ENCODE measurements around the gene WDFY4.

WDFY4 gene

GRCh38 chr10:48932831-48933664, 248.4 kb downstream of the WDFY4 start:
- no peak overlapping the region for H3K4me3 ChIP-seq (ENCODE audit: low read depth, low read length)
- H3K27ac ChIP-seq (ENCODE audit: low read depth, low read length) = no peak overlapping the region
- peaks cover 43% of the 10 kb centered on the region for H3K27me3 ChIP-seq (ENCODE audit: insufficient read depth, low read length)
- H3K79me2 ChIP-seq (ENCODE audit: control insufficient read depth, insufficient read depth, low read length, unreplicated experiment) = no peaks in the 10 kb centered on the region
- H3K4me1 ChIP-seq (ENCODE audit: control insufficient read depth, insufficient read depth, low read length, unreplicated experiment) = no peaks in the 10 kb centered on the region
- no peak overlapping the region for H2AFZ ChIP-seq (ENCODE audit: low read length, unreplicated experiment)
- H3K36me3 ChIP-seq (ENCODE audit: insufficient read depth, low read length) = no peaks in the 10 kb centered on the region

GRCh38 chr10:48934672-48935501, 250.2 kb downstream of the WDFY4 start:
- H2AFZ ChIP-seq (ENCODE audit: low read length, unreplicated experiment) = no peak overlapping the region
- H3K27me3 ChIP-seq (ENCODE audit: insufficient read depth, low read length) = peaks cover 49% of the 10 kb centered on the region
- no peak overlapping the region for H3K27ac ChIP-seq (ENCODE audit: low read depth, low read length)
- H3K4me1 ChIP-seq (ENCODE audit: control insufficient read depth, insufficient read depth, low read length, unreplicated experiment) = no peaks in the 10 kb centered on the region
- no peaks in the 10 kb centered on the region for H3K79me2 ChIP-seq (ENCODE audit: control insufficient read depth, insufficient read depth, low read length, unreplicated experiment)
- no peak overlapping the region for H3K4me3 ChIP-seq (ENCODE audit: low read depth, low read length)
- H3K36me3 ChIP-seq (ENCODE audit: insufficient read depth, low read length) = no peaks in the 10 kb centered on the region

GRCh38 chr10:48935577-48935976, 250.9 kb downstream of the WDFY4 start:
- Histone ChIP-seq H3K36me3 (ENCODE audit: insufficient read depth, low read length) (no peaks in the 10 kb centered on the region), H3K4me1 (ENCODE audit: control insufficient read depth, insufficient read depth, low read length, unreplicated experiment) (no peaks in the 10 kb centered on the region), H3K27me3 (ENCODE audit: insufficient read depth, low read length) (peaks cover 51% of the 10 kb centered on the region), H3K79me2 (ENCODE audit: control insufficient read depth, insufficient read depth, low read length, unreplicated experiment) (no peaks in the 10 kb centered on the region), H3K4me3 (ENCODE audit: low read depth, low read length) (no peak overlapping the region), H3K27ac (ENCODE audit: low read depth, low read length) (no peak overlapping the region), H2AFZ (ENCODE audit: low read length, unreplicated experiment) (no peak overlapping the region)

GRCh38 chr10:48937796-48938195, 253.1 kb downstream of the WDFY4 start:
- no peaks in the 10 kb centered on the region for H3K4me1 ChIP-seq (ENCODE audit: control insufficient read depth, insufficient read depth, low read length, unreplicated experiment)
- H3K27me3 ChIP-seq (ENCODE audit: insufficient read depth, low read length) = peaks cover 65% of the 10 kb centered on the region
- no peak overlapping the region for H3K27ac ChIP-seq (ENCODE audit: low read depth, low read length)
- H3K36me3 ChIP-seq (ENCODE audit: insufficient read depth, low read length) = no peaks in the 10 kb centered on the region
- no peak overlapping the region for H2AFZ ChIP-seq (ENCODE audit: low read length, unreplicated experiment)
- H3K4me3 ChIP-seq (ENCODE audit: low read depth, low read length) = no peak overlapping the region
- no peaks in the 10 kb centered on the region for H3K79me2 ChIP-seq (ENCODE audit: control insufficient read depth, insufficient read depth, low read length, unreplicated experiment)

GRCh38 chr10:48938281-48938680, 253.6 kb downstream of the WDFY4 start:
- H3K4me3 ChIP-seq (ENCODE audit: low read depth, low read length) = no peak overlapping the region
- H3K4me1 ChIP-seq (ENCODE audit: control insufficient read depth, insufficient read depth, low read length, unreplicated experiment) = no peaks in the 10 kb centered on the region
- no peak overlapping the region for H2AFZ ChIP-seq (ENCODE audit: low read length, unreplicated experiment)
- no peaks in the 10 kb centered on the region for H3K36me3 ChIP-seq (ENCODE audit: insufficient read depth, low read length)
- peaks cover 67% of the 10 kb centered on the region for H3K27me3 ChIP-seq (ENCODE audit: insufficient read depth, low read length)
- no peaks in the 10 kb centered on the region for H3K79me2 ChIP-seq (ENCODE audit: control insufficient read depth, insufficient read depth, low read length, unreplicated experiment)
- no peak overlapping the region for H3K27ac ChIP-seq (ENCODE audit: low read depth, low read length)

GRCh38 chr10:48938990-48939536, 254.4 kb downstream of the WDFY4 start:
- H2AFZ ChIP-seq (ENCODE audit: low read length, unreplicated experiment) = no peak overlapping the region
- no peaks in the 10 kb centered on the region for H3K36me3 ChIP-seq (ENCODE audit: insufficient read depth, low read length)
- H3K4me3 ChIP-seq (ENCODE audit: low read depth, low read length) = no peak overlapping the region
- H3K27me3 ChIP-seq (ENCODE audit: insufficient read depth, low read length) = peaks cover 62% of the 10 kb centered on the region
- H3K27ac ChIP-seq (ENCODE audit: low read depth, low read length) = no peak overlapping the region
- no peaks in the 10 kb centered on the region for H3K4me1 ChIP-seq (ENCODE audit: control insufficient read depth, insufficient read depth, low read length, unreplicated experiment)
- no peaks in the 10 kb centered on the region for H3K79me2 ChIP-seq (ENCODE audit: control insufficient read depth, insufficient read depth, low read length, unreplicated experiment)

- H3K4me1 ChIP-seq (ENCODE audit: control insufficient read depth, insufficient read depth, low read length, unreplicated experiment) = no peaks in the 10 kb centered on the region
- H3K36me3 ChIP-seq (ENCODE audit: insufficient read depth, low read length) = no peaks in the 10 kb centered on the region
- no peak within 1 kb of the TSS for H3K27ac ChIP-seq (ENCODE audit: low read depth, low read length)
- H3K79me2 ChIP-seq (ENCODE audit: control insufficient read depth, insufficient read depth, low read length, unreplicated experiment) = no peaks in the 10 kb centered on the region
- no peak within 1 kb of the TSS for H3K4me3 ChIP-seq (ENCODE audit: low read depth, low read length)
- no peak within 1 kb of the TSS for H2AFZ ChIP-seq (ENCODE audit: low read length, unreplicated experiment)
- H3K27me3 ChIP-seq (ENCODE audit: insufficient read depth, low read length) = peaks cover 61% of the 10 kb centered on the region
Measured at GRCh38 chr10:48939790-48940325, 255.2 kb downstream of the WDFY4 start, which contains the start of gene LRRC18. Gene LRRC18, minus strand, starts transcription at chr10:48939840. Its CDS starts 25,685 bp downstream, at chr10:48914155.

GRCh38 chr10:48940372-48940771, 255.7 kb downstream of the WDFY4 start:
- H3K36me3 ChIP-seq (ENCODE audit: insufficient read depth, low read length) = no peaks in the 10 kb centered on the region
- H3K4me3 ChIP-seq (ENCODE audit: low read depth, low read length) = no peak overlapping the region
- H3K27me3 ChIP-seq (ENCODE audit: insufficient read depth, low read length) = peaks cover 59% of the 10 kb centered on the region
- no peak overlapping the region for H2AFZ ChIP-seq (ENCODE audit: low read length, unreplicated experiment)
- no peaks in the 10 kb centered on the region for H3K79me2 ChIP-seq (ENCODE audit: control insufficient read depth, insufficient read depth, low read length, unreplicated experiment)
- H3K27ac ChIP-seq (ENCODE audit: low read depth, low read length) = no peak overlapping the region
- no peaks in the 10 kb centered on the region for H3K4me1 ChIP-seq (ENCODE audit: control insufficient read depth, insufficient read depth, low read length, unreplicated experiment)

GRCh38 chr10:48940958-48941357, 256.3 kb downstream of the WDFY4 start:
- Histone ChIP-seq H3K4me1 (ENCODE audit: control insufficient read depth, insufficient read depth, low read length, unreplicated experiment) (no peaks in the 10 kb centered on the region), H3K36me3 (ENCODE audit: insufficient read depth, low read length) (no peaks in the 10 kb centered on the region), H3K27me3 (ENCODE audit: insufficient read depth, low read length) (peaks cover 60% of the 10 kb centered on the region), H3K4me3 (ENCODE audit: low read depth, low read length) (no peak overlapping the region), H3K27ac (ENCODE audit: low read depth, low read length) (no peak overlapping the region), H2AFZ (ENCODE audit: low read length, unreplicated experiment) (no peak overlapping the region), H3K79me2 (ENCODE audit: control insufficient read depth, insufficient read depth, low read length, unreplicated experiment) (no peaks in the 10 kb centered on the region)

- Histone ChIP-seq H3K36me3 (ENCODE audit: insufficient read depth, low read length) (no peaks in the 10 kb centered on the region), H3K4me1 (ENCODE audit: control insufficient read depth, insufficient read depth, low read length, unreplicated experiment) (no peaks in the 10 kb centered on the region), H2AFZ (ENCODE audit: low read length, unreplicated experiment) (no peak overlapping the region), H3K27ac (ENCODE audit: low read depth, low read length) (no peak overlapping the region), H3K4me3 (ENCODE audit: low read depth, low read length) (no peak overlapping the region), H3K27me3 (ENCODE audit: insufficient read depth, low read length) (peaks cover 66% of the 10 kb centered on the region), H3K79me2 (ENCODE audit: control insufficient read depth, insufficient read depth, low read length, unreplicated experiment) (no peaks in the 10 kb centered on the region)
Measured at GRCh38 chr10:48941427-48942075, 256.9 kb downstream of the WDFY4 start.

All from ACC112 (cell line).